GM19395 (cell line): Measurements from ENCODE around the gene GIGYF1.
A peak's percentile ranks its signal among the peaks of the same experiment; 100 is the strongest.
"Not testable (repeated sequence)": the region's sequence is repeated elsewhere in the genome, so short reads cannot be mapped to it uniquely, and the experiment has no call there.

Source experiments
- ATAC-seq: cut with Tn5 transposase; IDR thresholded peaks from one replicate; pipeline ENCODE4 v1.9.1; 2021; ENCODE audit warnings: mild to moderate bottlenecking, moderate library complexity; ENCODE audit not compliant: unreplicated experiment

GIGYF1 gene

GRCh38 chr7:100673302-100673941 is 20.6 kb downstream of the GIGYF1 start, which contains the start of gene GNB2:
TSS of gene GNB2 (plus strand) at chr7:100673740. CDS start at chr7:100676266, 2,526 bp downstream.
- ATAC-seq: peak; percentile 58

DNA sequence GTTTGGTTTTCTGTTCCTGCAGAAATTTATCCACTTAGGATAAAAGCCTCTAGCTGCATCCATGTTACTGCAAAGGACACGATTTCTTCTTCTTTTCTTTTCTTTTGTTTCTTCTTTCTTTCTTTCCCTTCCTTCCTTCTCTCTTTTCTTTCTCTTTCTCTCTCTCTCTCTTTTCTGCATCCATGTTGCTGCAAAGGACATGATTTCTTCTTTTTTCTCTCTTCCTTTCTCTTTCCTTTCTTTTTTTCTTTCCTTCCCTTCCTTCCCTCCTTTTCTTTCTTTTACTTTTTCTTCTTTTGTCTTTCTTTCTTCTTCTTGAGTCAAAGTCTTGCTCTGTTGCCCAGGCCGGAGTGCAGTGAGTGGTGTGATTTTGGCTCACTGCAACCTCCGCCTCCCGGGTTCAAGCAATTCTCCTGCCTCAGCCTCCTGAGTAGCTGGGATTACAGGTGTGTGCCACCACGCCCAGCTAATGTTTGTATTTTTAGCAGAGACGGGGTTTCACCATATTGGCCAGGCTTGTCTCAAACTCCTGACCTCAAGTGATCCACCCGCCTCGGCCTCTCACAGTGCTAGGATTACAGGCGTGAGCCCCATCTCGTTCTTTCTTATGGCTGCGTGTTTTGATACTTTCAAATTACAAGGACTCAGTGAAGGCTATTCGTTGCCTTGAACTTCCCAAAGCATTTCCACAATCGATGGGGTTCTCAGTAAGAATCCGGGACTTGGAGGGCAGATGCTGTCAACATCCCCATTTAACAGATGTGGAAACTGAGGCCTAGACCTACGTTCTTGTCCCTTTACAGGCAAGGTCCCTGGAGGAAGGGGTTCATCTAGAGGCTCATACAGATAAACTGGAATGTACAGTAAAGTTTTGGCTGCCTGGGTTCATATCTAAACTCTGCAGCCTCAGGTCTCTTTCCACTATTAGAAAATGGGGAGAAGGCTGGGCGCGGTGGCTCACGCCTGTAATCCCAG is 22.4 kb downstream of the GIGYF1 start:
- no peak for ATAC-seq

GRCh38 chr7:100670074-100670473 is 24.0 kb downstream of the GIGYF1 start:
- ATAC-seq: no peak

- ATAC-seq: not testable (repeated sequence)
Measured at GRCh38 chr7:100669106-100669505, 24.9 kb downstream of the GIGYF1 start.

- no peak for ATAC-seq
Measured at GRCh38 chr7:100668069-100668449, 26.0 kb downstream of the GIGYF1 start.

- ATAC-seq: no peak
Measured at GRCh38 chr7:100667331-100668068, 26.6 kb downstream of the GIGYF1 start.

DNA sequence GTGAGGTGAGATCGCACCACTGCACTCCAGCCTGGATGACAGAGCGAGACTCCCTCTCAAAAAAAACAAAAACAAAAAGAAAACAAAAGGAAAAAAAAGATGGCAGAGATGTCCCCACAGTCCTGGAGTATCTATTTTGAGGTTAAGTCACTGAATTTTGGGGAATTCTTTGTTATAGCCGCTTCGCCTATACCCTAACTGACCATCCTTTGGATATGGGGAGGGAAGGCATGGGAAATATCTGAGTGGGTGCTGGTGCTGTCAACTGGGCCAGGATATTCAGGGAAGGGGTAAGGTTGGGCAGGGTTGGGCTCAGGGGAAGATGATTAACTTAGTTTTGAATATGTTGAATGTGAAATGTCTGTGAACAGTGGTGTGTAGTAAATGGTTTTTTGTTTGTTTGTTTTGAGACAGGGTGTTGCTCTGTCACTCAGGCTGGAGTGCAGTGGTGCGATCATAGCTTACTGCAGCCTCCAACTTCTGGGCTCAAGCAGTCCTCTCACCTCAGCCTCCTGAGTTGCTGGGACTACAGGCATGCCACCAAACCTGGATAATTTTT is 28.8 kb downstream of the GIGYF1 start:
- no peak for ATAC-seq

GRCh38 chr7:100662194-100662776 is 31.8 kb downstream of the GIGYF1 start:
- not testable (repeated sequence) for ATAC-seq

DNA sequence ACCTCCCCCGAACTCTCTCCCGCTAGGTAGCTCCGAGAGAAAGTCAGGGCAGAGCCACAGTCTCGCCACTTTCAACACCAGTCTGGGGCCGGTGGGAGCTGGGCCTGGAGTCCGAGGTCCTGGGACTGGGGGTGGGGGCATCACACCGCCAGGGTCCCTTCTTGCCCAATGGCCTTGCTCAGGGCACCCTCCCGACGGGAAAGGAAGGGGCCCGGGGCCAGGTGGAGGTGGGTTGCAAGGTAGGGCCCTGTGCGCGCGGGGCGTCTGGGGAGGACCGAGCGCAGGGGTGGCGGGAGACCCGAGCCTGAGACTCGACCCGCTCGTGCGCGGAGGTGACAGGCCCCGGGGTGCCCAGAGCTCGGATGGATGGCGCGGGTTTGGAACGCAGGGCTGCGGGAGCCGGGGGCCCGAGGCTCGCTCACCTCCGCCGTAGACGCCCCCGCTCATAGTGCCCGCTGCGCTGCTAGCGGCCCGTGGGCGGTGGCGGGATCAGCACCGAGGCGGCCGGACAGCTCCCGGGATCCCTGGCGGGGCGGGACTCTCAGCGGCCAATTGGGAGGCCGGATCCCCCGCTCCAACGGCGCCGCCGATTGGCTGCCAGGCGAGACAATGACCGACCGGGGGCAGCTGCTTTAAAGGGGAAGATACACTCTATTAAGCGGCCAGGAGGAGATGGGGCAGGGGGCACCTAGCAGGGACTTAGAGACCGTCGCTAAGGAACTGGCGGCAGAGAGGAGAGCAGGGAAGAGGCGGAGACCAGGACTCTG is 38.0 kb downstream of the GIGYF1 start, which contains the start of gene ACTL6B:
ACTL6B (minus strand) TSS at position 541 of the 767 bp plus-strand sequence; CDS start at position 447, 94 bp downstream.
- ATAC-seq: no peak

- ATAC-seq: no peak
Measured at GRCh38 chr7:100654908-100655831, 38.9 kb downstream of the GIGYF1 start.

- ATAC-seq: no peak
Measured at GRCh38 chr7:100649826-100650565, 44.1 kb downstream of the GIGYF1 start.

DNA sequence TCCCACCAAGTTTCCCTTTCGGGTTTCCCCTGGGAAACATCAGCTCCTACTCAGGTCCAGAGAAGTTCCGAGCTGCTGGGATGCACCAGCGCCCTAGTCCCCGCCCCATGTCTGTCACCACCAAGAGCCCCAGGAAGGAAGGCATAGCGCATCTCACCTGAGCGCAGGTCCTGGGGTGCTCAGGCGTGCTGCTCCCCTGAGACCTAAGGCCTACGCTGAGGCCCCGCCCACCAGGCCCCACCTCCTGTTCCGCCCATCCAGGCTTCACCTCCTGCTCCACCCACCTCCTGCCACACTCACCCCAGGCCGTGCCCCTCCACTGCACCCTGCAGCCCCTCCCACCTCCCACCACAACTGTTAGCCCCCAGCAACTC is 51.5 kb downstream of the GIGYF1 start:
- ATAC-seq: no peak

- ATAC-seq: no peak
Measured at GRCh38 chr7:100641860-100642533, 52.1 kb downstream of the GIGYF1 start.

- ATAC-seq: no peak
Measured at GRCh38 chr7:100641463-100641859, 52.6 kb downstream of the GIGYF1 start, which contains the start of gene TFR2. TSS of gene TFR2 (minus strand) at chr7:100641552. CDS start at chr7:100641509, 43 bp downstream.

- ATAC-seq: no peak
Measured at GRCh38 chr7:100640517-100641440, 53.3 kb downstream of the GIGYF1 start.

- no peak for ATAC-seq
Measured at GRCh38 chr7:100639995-100640516, 54.0 kb downstream of the GIGYF1 start.
